Endothelial cell of umbilical vein (primary cell): Measurements from ENCODE around the gene PRPF40A. TPM values are rescaled to one million over a fixed set of nuclear protein-coding genes. Genes with fewer than 3 reads are reported as not detected.

Source experiments
- BruUV-seq: library from RNA; stranded (reverse); fragments of 400-500 nt; replicated peaks from 2 replicates; lab custom pipeline; 2021; lab: Mats Ljungman, UMichigan
- CTCF ChIA-PET: fragments of 300-600, 350-600 bp; sonication (Branson Sonifier 250); formaldehyde crosslinking; loops from one replicate; lab custom pipeline; 2021; ENCODE audit warnings: antibody characterized with exemption, inconsistent platforms; lab: Charles Lee
- POLR2A ChIA-PET: fragments of 300-600, 350-600 bp; sonication (Branson Sonifier 250); formaldehyde crosslinking; loops from one replicate; lab custom pipeline; 2021; ENCODE audit warnings: antibody characterized with exemption, inconsistent platforms; lab: Charles Lee
- DNase-seq: peaks from one replicate; pipeline ENCODE4 v3.0.0-alpha.2; 2011; ENCODE audit warnings: low read depth, low spot score
- FAIRE-seq: peaks from 2 replicates; lab custom pipeline; 2011; peaks lifted over from hg19 to GRCh38; lab: Jason Lieb, UNC
- H2AFZ ChIP-seq: 2 replicates; pipeline ENCODE4 v1.6.0; 2012; ENCODE audit warnings: low read depth, low read length, control low read depth, inconsistent platforms
- H3K27ac ChIP-seq: 2 replicates; pipeline ENCODE4 v1.5.1; 2011; ENCODE audit warnings: low read depth, mild to moderate bottlenecking, control low read depth, low read length, moderate library complexity; ENCODE audit not compliant: insufficient read depth
- H3K27me3 ChIP-seq, 2 experiments: 2 replicates each; pipeline versions ENCODE4 v1.6.0 to v1.6.1; 2011; ENCODE audit warnings: low read length in 2 of 2, mixed read lengths in 1 of 2; ENCODE audit not compliant: control insufficient read depth in 2 of 2, insufficient read depth in 2 of 2
- H3K36me3 ChIP-seq, 2 experiments: 2 replicates in 1 of 2; 3 replicates in 1 of 2; pipeline ENCODE4 v1.5.1; 2011; ENCODE audit warnings: low read length in 2 of 2, mild to moderate bottlenecking in 1 of 2, moderate library complexity in 1 of 2; ENCODE audit not compliant: control insufficient read depth in 2 of 2, insufficient read depth in 2 of 2; ENCODE audit errors: extremely low read depth in 1 of 2
- H3K4me1 ChIP-seq: 3 replicates; pipeline ENCODE4 v1.5.1; 2011; ENCODE audit warnings: mild to moderate bottlenecking, low read length; ENCODE audit not compliant: control insufficient read depth, insufficient read depth; ENCODE audit errors: extremely low read depth
- H3K4me2 ChIP-seq: 2 replicates; pipeline ENCODE4 v1.6.1; 2011; ENCODE audit warnings: low read length, control low read depth, mixed read lengths; ENCODE audit not compliant: insufficient read depth
- H3K4me3 ChIP-seq, 3 experiments: fragments of 200-600 bp in 1 of 3; sonication (generic), shearing (Covaris generic) in 1 of 3; replicated peaks in 1 of 3; 2 replicates each; pipeline ENCODE4 v1.5.1; 2011 to 2016; ENCODE audit warnings: control low read depth in 3 of 3, low read length in 3 of 3, mild to moderate bottlenecking in 2 of 3, inconsistent platforms in 1 of 3, low read depth in 1 of 3, moderate library complexity in 1 of 3; ENCODE audit not compliant: insufficient read depth in 1 of 3
- H3K79me2 ChIP-seq: 2 replicates; pipeline ENCODE4 v1.6.0; 2012; ENCODE audit warnings: low read length, inconsistent platforms; ENCODE audit not compliant: control insufficient read depth, insufficient read depth
- H3K9ac ChIP-seq: replicated peaks from 2 replicates; pipeline ENCODE3; 2011; ENCODE audit warnings: low read length, control low read depth; ENCODE audit not compliant: insufficient read depth; ENCODE audit errors: extremely low read depth
- H3K9me1 ChIP-seq: replicated peaks from 3 replicates; pipeline ENCODE4 v1.6.0; 2011; ENCODE audit warnings: mild to moderate bottlenecking, low read length; ENCODE audit not compliant: control insufficient read depth, insufficient read depth; ENCODE audit errors: extremely low read depth
- H3K9me3 ChIP-seq: replicated peaks from 2 replicates; pipeline ENCODE4 v1.5.1; 2012; ENCODE audit warnings: low read length, inconsistent platforms; ENCODE audit not compliant: control insufficient read depth, insufficient read depth
- H4K20me1 ChIP-seq: replicated peaks from 2 replicates; pipeline ENCODE3; 2011; ENCODE audit warnings: mild to moderate bottlenecking, low read length; ENCODE audit not compliant: control insufficient read depth, insufficient read depth; ENCODE audit errors: extremely low read depth
- CTCF ChIP-seq, 2 donors: IDR thresholded peaks; 1 replicate in 1 of 2; 2 replicates in 1 of 2; pipeline ENCODE4 v1.5.1; 2011; ENCODE audit warnings: low read length in 2 of 2, mild to moderate bottlenecking in 2 of 2, moderate library complexity in 2 of 2, control low read depth in 1 of 2, inconsistent platforms in 1 of 2, low read depth in 1 of 2; ENCODE audit not compliant: insufficient read depth in 1 of 2; ENCODE audit errors: extremely low read depth in 1 of 2
- EZH2 ChIP-seq: IDR thresholded peaks from 2 replicates; pipeline ENCODE4 v1.6.1; 2012; ENCODE audit warnings: borderline replicate concordance, low read depth, mild to moderate bottlenecking, moderate library complexity, low read length, inconsistent platforms; ENCODE audit not compliant: severe bottlenecking
- FOS ChIP-seq: IDR thresholded peaks from 2 replicates; pipeline ENCODE4 v1.6.1; 2011; ENCODE audit warnings: mild to moderate bottlenecking, low read length, moderate library complexity, borderline replicate concordance; ENCODE audit not compliant: insufficient read depth
- GATA2 ChIP-seq: IDR thresholded peaks from 2 replicates; pipeline ENCODE4 v1.7.0; 2011; ENCODE audit warnings: low read depth, mild to moderate bottlenecking, moderate library complexity, mixed read lengths, low read length; ENCODE audit not compliant: insufficient read length, insufficient read depth
- JUN ChIP-seq: IDR thresholded peaks from 2 replicates; pipeline ENCODE4 v1.6.1; 2011; ENCODE audit warnings: borderline replicate concordance, low read depth; ENCODE audit not compliant: insufficient read length, insufficient read depth
- MAX ChIP-seq: IDR thresholded peaks from 2 replicates; pipeline ENCODE4 v1.6.1; 2011; ENCODE audit not compliant: insufficient read depth, insufficient read length
- MYC ChIP-seq: IDR thresholded peaks from one replicate; pipeline ENCODE4 v1.6.1; 2011; ENCODE audit warnings: mild to moderate bottlenecking, low read depth, low read length
- POLR2A ChIP-seq: IDR thresholded peaks from 2 replicates; pipeline ENCODE4 v1.6.1; 2012; ENCODE audit warnings: low read depth, mild to moderate bottlenecking, control low read depth, low read length
- POLR2AphosphoS5 ChIP-seq: IDR thresholded peaks from 2 replicates; pipeline ENCODE4 v1.6.1; 2012; ENCODE audit warnings: low read depth, mild to moderate bottlenecking, control low read depth, low read length, moderate library complexity; ENCODE audit not compliant: insufficient read depth
- dilution Hi-C: fragments of 300-500 bp; cut with MboI; formaldehyde crosslinking; loops from one replicate; pipeline ENCODE4 v1.15.0; 2019; ENCODE audit warnings: low sequenced_read_pairs; ENCODE audit not compliant: extremely low pct_ligation_motif_present
- intact Hi-C: fragments of 100-400 bp; cut with micrococcal nuclease; formaldehyde crosslinking; loops from one replicate; pipeline ENCODE4 v1.10.0; 2022
- polyA plus RNA-seq, 4 experiments: library from polyadenylated mRNA; depleted of rRNA in 3 of 4; stranded (reverse) in 3 of 4; unstranded in 1 of 4; fragments of >200 nt; gene quantifications; 2 replicates each; pipeline versions ENCODE4 v1.2.1 to v1.2.3, GENCODE V29; 2011 to 2012; ENCODE audit warnings: missing spikeins in 1 of 4
- total RNA-seq: library from RNA; stranded (reverse); gene quantifications from 2 replicates; pipeline ENCODE4 v1.2.3, GENCODE V29; 2021

PRPF40A gene
- total and polyA plus RNA-seq, 2 donors (not counting 3 experiments of a cell fraction or from before 2014, with no cell fraction given) = 58.2 to 123 TPM

DNA sequence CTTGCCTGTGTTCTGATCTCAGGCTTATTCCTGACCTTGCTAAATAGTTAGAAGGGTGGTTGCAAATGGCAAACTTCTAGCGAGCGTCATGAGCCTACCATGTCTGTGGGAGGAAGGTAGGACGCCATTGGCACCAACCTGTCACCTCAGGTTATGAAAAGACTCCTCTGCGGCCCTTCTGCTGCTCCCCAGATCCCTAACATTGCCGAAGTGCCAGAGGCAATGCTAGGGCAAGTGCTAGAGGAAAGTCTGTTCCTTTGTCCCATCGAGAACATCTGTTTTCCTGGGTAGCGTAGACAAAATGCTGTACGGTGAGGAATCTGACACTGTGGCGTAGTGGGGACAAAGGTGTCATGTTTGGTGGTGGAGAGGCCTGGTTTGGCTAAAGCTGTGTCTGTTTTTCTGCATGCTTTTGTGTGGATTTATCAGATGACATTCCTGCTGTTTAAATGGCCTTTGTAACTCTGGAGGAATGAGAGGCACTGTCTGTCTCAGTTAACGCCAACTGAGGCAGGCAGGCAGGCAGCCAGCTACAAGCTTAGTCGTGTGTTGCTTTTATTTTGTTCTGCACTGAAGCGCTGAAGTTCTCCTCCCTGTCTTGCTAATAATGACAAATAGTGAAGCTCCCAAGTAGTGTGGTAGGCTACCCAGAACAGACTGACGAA, 94.1 kb downstream of the PRPF40A start:
- no peaks in the 10 kb centered on the region for H3K9me3 ChIP-seq
- no TSS peak for BruUV-seq
- H3K27me3 ChIP-seq = no peaks in the 10 kb centered on the region
- ChIA-PET CTCF (interaction anchor here (0.6 to 1.0 kb wide), 2 partner anchors 12 to 289 kb away, joined by 3 to 4 read pairs; no protein-coding TSS in a partner anchor), POLR2A (no interaction called here)
- no peaks in the 10 kb centered on the region for H4K20me1 ChIP-seq
- no peaks in the 10 kb centered on the region for H3K79me2 ChIP-seq
- H3K36me3 ChIP-seq = peaks cover 6 to 9% of the 10 kb centered on the region in 2 experiments
- no peak for FAIRE-seq
- H3K4me1 ChIP-seq = no peaks in the 10 kb centered on the region
- H2AFZ ChIP-seq = no peak overlapping the region
- no peak for DNase-seq
- H3K9ac ChIP-seq = no peak overlapping the region
- H3K9me1 ChIP-seq = no peaks in the 10 kb centered on the region
- H3K27ac ChIP-seq = no peak overlapping the region
- dilution Hi-C loops (no loop called here), intact Hi-C loops (no loop called here)
- TF ChIP-seq CTCF (IDR thresholded peaks at IDR 0.05; ENCODE audit: extremely low read depth in 1 of 2, insufficient read depth in 1 of 2, low read depth in 1 of 2, low read length in 2 of 2) (no peak), MAX (no peak), EZH2 (no peak), MYC (no peak), FOS (no peak), JUN (no peak), POLR2A (no peak), POLR2AphosphoS5 (no peak), GATA2 (no peak)
- H3K4me2 ChIP-seq = no peak overlapping the region
- no peak overlapping the region for H3K4me3 ChIP-seq
